Testis (tissue), 3 donors: Measurements from ENCODE around the gene ABCC8. TPM values are rescaled to one million over a fixed set of nuclear protein-coding genes. Genes with fewer than 3 reads are reported as not detected.

Experiments used
- DNase-seq: peaks from one replicate; pipeline ENCODE4 v3.0.0-alpha.2; 2019
- H3K27ac ChIP-seq, 2 donors: fragments of 200-600 bp; sonication (generic); one replicate each; pipeline ENCODE4 v1.5.1; 2019
- H3K27me3 ChIP-seq: fragments of 200-600 bp; sonication (generic); one replicate; pipeline ENCODE4 v1.5.1; 2019
- H3K36me3 ChIP-seq: fragments of 200-600 bp; sonication (generic); one replicate; pipeline ENCODE4 v1.5.1; 2017; ENCODE audit warnings: low read depth; ENCODE audit errors: missing control alignments
- H3K4me1 ChIP-seq: fragments of 200-600 bp; sonication (generic); one replicate; pipeline ENCODE4 v1.5.1; 2019
- H3K4me3 ChIP-seq, 2 donors: fragments of 200-600 bp; sonication (generic); one replicate each; pipeline ENCODE4 v1.5.1; 2017 to 2019
- H3K9me3 ChIP-seq: fragments of 200-600 bp; sonication (generic); one replicate; pipeline ENCODE4 v1.5.1; 2017
- CTCF ChIP-seq, 3 experiments: fragments of 450-650 bp in 2 of 3; fragments of 200-600 bp in 1 of 3; sonication (generic) in 1 of 3; IDR thresholded peaks; one replicate each; pipeline ENCODE4 v1.5.1; 2016 to 2019; ENCODE audit warnings: antibody characterized with exemption in 3 of 3, mild to moderate bottlenecking in 2 of 3, moderate library complexity in 1 of 3
- POLR2A ChIP-seq: fragments of 450-650 bp; IDR thresholded peaks from one replicate; pipeline ENCODE4 v1.6.1; 2017; ENCODE audit warnings: antibody characterized with exemption, mild to moderate bottlenecking, moderate library complexity
- WGBS, 2 donors: methylation state at CpG; one replicate each; pipeline ENCODE4 v1.1.5; 2018; 5-methylcytosine and 5-hydroxymethylcytosine counted together
- intact Hi-C: fragments of 100-400 bp; cut with DNase I; formaldehyde crosslinking; loops from one replicate; pipeline ENCODE4 v1.15.1; 2023; ENCODE audit warnings: low total_unique reads
- polyA plus RNA-seq: library from polyadenylated mRNA; stranded (reverse); fragments of 350-450 nt; fragmentation: Illumina TruSeq; extraction: RNeasy Lipid Tissue Mini Kit (QIAGEN cat#74804); gene quantifications from one replicate; pipeline ENCODE4 v1.2.3, GENCODE V29; 2014; ENCODE audit warnings: low read depth, low replicate concordance; ENCODE audit not compliant: insufficient read depth
- total RNA-seq, 2 donors: library from RNA; depleted of rRNA; stranded (reverse); fragments of >200 nt; gene quantifications; one replicate each; pipeline ENCODE4 v1.2.3, GENCODE V29; 2016

ABCC8 gene
- total and polyA plus RNA-seq, 3 donors from 2014 or later, result 1.5 to 2.2 (median 2.0) TPM

- TF ChIP-seq POLR2A, result no peak
- TF ChIP-seq CTCF (IDR thresholded peaks at IDR 0.05), result no peak
- Histone ChIP-seq H3K27me3 (no peaks in the 10 kb centered on the region), H3K36me3 (no peaks in the 10 kb centered on the region), H3K4me3 (no peak overlapping the region), H3K9me3 (no peaks in the 10 kb centered on the region), H3K4me1 (no peaks in the 10 kb centered on the region), H3K27ac (no peak overlapping the region)
- 88 to 93% methylated on average over 11 to 21 of the region's 22 CpGs for WGBS, 2 donors
- intact Hi-C loops, result no loop called here
- no peak for DNase-seq
These were observed 79.9 kb downstream of the ABCC8 start for GRCh38 chr11:17396598-17397310.

GRCh38 chr11:17395978-17396377 lies 80.7 kb downstream of the ABCC8 start:
- DNase-seq, result no peak
- Histone ChIP-seq H3K4me3 (no peak overlapping the region), H3K36me3 (no peaks in the 10 kb centered on the region), H3K27ac (no peak overlapping the region), H3K4me1 (no peaks in the 10 kb centered on the region), H3K27me3 (no peaks in the 10 kb centered on the region), H3K9me3 (no peaks in the 10 kb centered on the region)
- TF ChIP-seq POLR2A (no peak), CTCF (IDR thresholded peaks at IDR 0.05) (no peak)
- 88 to 94% methylated on average over 5 to 6 of the region's 6 CpGs for WGBS, 2 donors
- intact Hi-C loops, result no loop called here

GRCh38 chr11:17395554-17395961 lies 81.1 kb downstream of the ABCC8 start:
- H3K4me3 ChIP-seq, result no peak overlapping the region
- no peaks in the 10 kb centered on the region for H3K9me3 ChIP-seq
- no peaks in the 10 kb centered on the region for H3K27me3 ChIP-seq
- no peaks in the 10 kb centered on the region for H3K4me1 ChIP-seq
- no peak for TF ChIP-seq POLR2A
- TF ChIP-seq CTCF (IDR thresholded peaks at IDR 0.05), result no peak
- 94 to 97% methylated on average over 11 to 20 of the region's 20 CpGs for WGBS, 2 donors
- no peak for DNase-seq
- no peaks in the 10 kb centered on the region for H3K36me3 ChIP-seq
- no peak overlapping the region for H3K27ac ChIP-seq
- intact Hi-C loops, result no loop called here

GRCh38 chr11:17394743-17395390 lies 81.8 kb downstream of the ABCC8 start:
- intact Hi-C loops, result no loop called here
- H3K4me1 ChIP-seq, result no peaks in the 10 kb centered on the region
- no peak overlapping the region for H3K27ac ChIP-seq
- no peaks in the 10 kb centered on the region for H3K27me3 ChIP-seq
- no peak for DNase-seq
- H3K36me3 ChIP-seq, result no peaks in the 10 kb centered on the region
- WGBS, 2 donors, result 81 to 82% methylated on average over 7 to 10 of the region's 10 CpGs
- TF ChIP-seq CTCF (IDR thresholded peaks at IDR 0.05) (no peak), POLR2A (no peak)
- H3K9me3 ChIP-seq, result no peaks in the 10 kb centered on the region
- no peak overlapping the region for H3K4me3 ChIP-seq
